ENCODE results near the gene PIGQ. TPM values are rescaled to one million over a fixed set of nuclear protein-coding genes. Genes with fewer than 3 reads are reported as not detected.

PIGQ gene
- polyA plus RNA-seq, 2 of the 4 experiments (the other 2 are of a cell fraction): 13.2 to 31.2 TPM

- no peak overlapping the region for H3K4me3 ChIP-seq
- no peak overlapping the region for H3K27ac ChIP-seq
- TF ChIP-seq HMGXB4 (CRISPR knock-in tag; IDR thresholded peaks at IDR 0.05; ENCODE audit: borderline replicate concordance): no peak
- TF ChIP-seq HOXB13 (CRISPR knock-in tag; IDR thresholded peaks at IDR 0.05; ENCODE audit: low read depth): no peak
- TF ChIP-seq HDAC2 (IDR thresholded peaks at IDR 0.05): no peak
- no peak for TF ChIP-seq ZSCAN20 (CRISPR knock-in tag; IDR thresholded peaks at IDR 0.05)
- no peak for TF ChIP-seq POLR2AphosphoS2 (conservative IDR thresholded peaks at IDR 0.05; ENCODE audit: low read length)
- no peak for TF ChIP-seq MAX (IDR thresholded peaks at IDR 0.05)
- no peak for TF ChIP-seq ESRRA (IDR thresholded peaks at IDR 0.05; ENCODE audit: borderline replicate concordance, low read length)
- TF ChIP-seq FOSB (CRISPR knock-in tag; IDR thresholded peaks at IDR 0.05): no peak
- no peak for TF ChIP-seq NR3C1 (IDR thresholded peaks at IDR 0.05)
- no peak for TF ChIP-seq EP300 (IDR thresholded peaks at IDR 0.05)
- TF ChIP-seq, protein P1, sequence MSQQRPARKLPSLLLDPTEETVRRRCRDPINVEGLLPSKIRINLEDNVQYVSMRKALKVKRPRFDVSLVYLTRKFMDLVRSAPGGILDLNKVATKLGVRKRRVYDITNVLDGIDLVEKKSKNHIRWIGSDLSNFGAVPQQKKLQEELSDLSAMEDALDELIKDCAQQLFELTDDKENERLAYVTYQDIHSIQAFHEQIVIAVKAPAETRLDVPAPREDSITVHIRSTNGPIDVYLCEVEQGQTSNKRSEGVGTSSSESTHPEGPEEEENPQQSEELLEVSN (IDR thresholded peaks at IDR 0.05; ENCODE audit: borderline replicate concordance, low read depth): no peak
- TF ChIP-seq, protein P2, sequence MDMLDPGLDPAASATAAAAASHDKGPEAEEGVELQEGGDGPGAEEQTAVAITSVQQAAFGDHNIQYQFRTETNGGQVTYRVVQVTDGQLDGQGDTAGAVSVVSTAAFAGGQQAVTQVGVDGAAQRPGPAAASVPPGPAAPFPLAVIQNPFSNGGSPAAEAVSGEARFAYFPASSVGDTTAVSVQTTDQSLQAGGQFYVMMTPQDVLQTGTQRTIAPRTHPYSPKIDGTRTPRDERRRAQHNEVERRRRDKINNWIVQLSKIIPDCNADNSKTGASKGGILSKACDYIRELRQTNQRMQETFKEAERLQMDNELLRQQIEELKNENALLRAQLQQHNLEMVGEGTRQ (IDR thresholded peaks at IDR 0.05): no peak
- TF ChIP-seq JUNB (IDR thresholded peaks at IDR 0.05): no peak
- no peak for TF ChIP-seq FOSL2 (IDR thresholded peaks at IDR 0.05)
- TF ChIP-seq FOSL2 (CRISPR knock-in tag; IDR thresholded peaks at IDR 0.05): no peak
- no peak for TF ChIP-seq RNF2 (IDR thresholded peaks at IDR 0.05; ENCODE audit: borderline replicate concordance, low read depth)
- TF ChIP-seq MYC (IDR thresholded peaks at IDR 0.05; ENCODE audit: borderline replicate concordance, low read length): no peak
- TF ChIP-seq HOXB5 (CRISPR knock-in tag; IDR thresholded peaks at IDR 0.05): no peak
- TF ChIP-seq SREBF2 (IDR thresholded peaks at IDR 0.05): no peak
- no peak for TF ChIP-seq PHF8 (IDR thresholded peaks at IDR 0.05; ENCODE audit: borderline replicate concordance, low read depth)
- no peak for TF ChIP-seq POLR2A (IDR thresholded peaks at IDR 0.05; ENCODE audit: low read length)
- ChIA-PET POLR2A (no interaction called here), CTCF (interaction anchor here (0.6 to 0.8 kb wide), 2 partner anchors 17 to 140 kb away, joined by 3 read pairs; no protein-coding TSS in a partner anchor)
- H3K9me3 ChIP-seq: no peaks in the 10 kb centered on the region
- no peak for FAIRE-seq
- peaks cover 20% of the 10 kb centered on the region for H3K4me1 ChIP-seq
- H3K4me2 ChIP-seq: no peak overlapping the region
- ATAC-seq: 0 out of 6 replicates have a peak, but pooled peaks of 1 of the 2 experiments have one; percentile 2
- DNase-seq (ENCODE audit: low read depth in 1 of 2, low spot score in 1 of 2): no peak
- WGBS (ENCODE audit: missing lambda C conversion rate): 76% methylated on average over 43 of the region's 43 CpGs
These were observed 7.5 kb upstream of the PIGQ start for GRCh38 chr16:561957-562938.

DNA sequence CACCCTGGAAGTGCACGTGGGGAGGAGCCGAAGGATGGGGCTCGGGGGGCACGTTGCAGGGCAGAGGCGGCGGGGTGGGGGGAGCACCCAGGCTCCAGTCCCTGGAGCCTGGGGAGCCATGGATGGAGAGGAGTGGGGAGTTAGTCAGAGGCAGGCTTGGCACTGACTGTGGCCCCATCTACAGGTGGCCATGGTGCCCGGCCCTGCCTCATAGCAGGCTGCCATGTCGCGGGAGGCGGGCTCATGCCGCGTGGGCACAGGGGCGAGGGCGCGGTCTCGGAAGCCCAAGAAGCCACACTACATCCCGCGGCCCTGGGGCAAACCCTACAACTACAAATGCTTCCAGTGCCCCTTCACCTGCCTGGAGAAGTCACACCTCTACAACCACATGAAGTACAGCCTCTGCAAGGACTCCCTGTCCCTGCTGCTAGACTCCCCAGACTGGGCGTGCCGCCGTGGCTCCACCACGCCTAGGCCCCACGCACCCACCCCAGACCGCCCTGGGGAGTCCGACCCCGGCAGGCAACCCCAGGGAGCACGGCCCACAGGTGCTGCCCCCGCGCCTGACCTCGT lies 6.6 kb upstream of the PIGQ start:
- no peak for FAIRE-seq
- H3K27ac ChIP-seq: no peak overlapping the region
- no CpG with 5 or more reads among the region's 30 CpGs for WGBS (ENCODE audit: missing lambda C conversion rate)
- H3K4me2 ChIP-seq: no peak overlapping the region
- TF ChIP-seq PHF8 (IDR thresholded peaks at IDR 0.05; ENCODE audit: borderline replicate concordance, low read depth) (no peak), KDM5A (IDR thresholded peaks at IDR 0.05) (no peak), JUNB (IDR thresholded peaks at IDR 0.05) (no peak), ESRRA (IDR thresholded peaks at IDR 0.05; ENCODE audit: borderline replicate concordance, low read length) (no peak), MAFK (IDR thresholded peaks at IDR 0.05; ENCODE audit: partially characterized antibody) (no peak), HOXB5 (CRISPR knock-in tag; IDR thresholded peaks at IDR 0.05) (no peak), TFCP2L1 (CRISPR knock-in tag; IDR thresholded peaks at IDR 0.05) (no peak)
- TF ChIP-seq, protein P1 (IDR thresholded peaks at IDR 0.05; ENCODE audit: borderline replicate concordance, low read depth): no peak
- H3K4me3 ChIP-seq: no peak overlapping the region
- ChIA-PET POLR2A (no interaction called here), CTCF (no interaction called here)
- no peaks in the 10 kb centered on the region for H3K9me3 ChIP-seq
- peaks cover 20% of the 10 kb centered on the region for H3K4me1 ChIP-seq
- 0 out of 6 replicates have a peak, but pooled peaks of 1 of the 2 experiments have one; percentile 2 for ATAC-seq
- DNase-seq (ENCODE audit: low read depth in 1 of 2, low spot score in 1 of 2): no peak
